Stimulated activated effector memory CD8-positive, alpha-beta T cell treated with anti-CD3 and anti-CD28 coated beads, Interleukin-12 subunit alpha, Interleukin-12 subunit beta, amount 100 ng/mL, for 72 hours (primary cell): Measurements from ENCODE around the gene CNTNAP2.
"Not testable (repeated sequence)": the region's sequence is repeated elsewhere in the genome, so short reads cannot be mapped to it uniquely, and the experiment has no call there.

Source experiments
- ATAC-seq: fragments of 150-1000 bp; cut with Tn5 transposase; 2 replicates; pipeline ENCODE4 v1.10.0; 2021
- DNase-seq, 2 donors: peaks; one replicate each; pipeline ENCODE4 v3.0.0; 2021 to 2022; ENCODE audit warnings: low spot score in 2 of 2
- H3K27ac Mint-ChIP-seq: one replicate; pipeline ENCODE4 v1.8.0; 2022; ENCODE audit warnings: mild to moderate bottlenecking, mixed read lengths
- H3K36me3 Mint-ChIP-seq: one replicate; pipeline ENCODE4 v1.8.0; 2022; ENCODE audit warnings: mild to moderate bottlenecking, mixed read lengths
- H3K4me1 Mint-ChIP-seq: one replicate; pipeline ENCODE4 v1.8.0; 2022; ENCODE audit warnings: mixed read lengths
- H3K4me3 Mint-ChIP-seq: one replicate; pipeline ENCODE4 v1.8.0; 2022; ENCODE audit warnings: mild to moderate bottlenecking, mixed read lengths
- H3K9me3 Mint-ChIP-seq: one replicate; pipeline ENCODE4 v1.8.0; 2022; ENCODE audit warnings: mixed read lengths

Gene CNTNAP2

GRCh38 chr7:146878901-146879300, 762.3 kb downstream of the CNTNAP2 start:
- DNase-seq (no peak), ATAC-seq (no peak)
- H3K4me1 Mint-ChIP-seq = no peaks in the 10 kb centered on the region
- H3K27ac Mint-ChIP-seq = no peak overlapping the region
- no peaks in the 10 kb centered on the region for H3K36me3 Mint-ChIP-seq
- H3K9me3 Mint-ChIP-seq = peaks cover 12% of the 10 kb centered on the region
- H3K4me3 Mint-ChIP-seq = no peak overlapping the region

DNA sequence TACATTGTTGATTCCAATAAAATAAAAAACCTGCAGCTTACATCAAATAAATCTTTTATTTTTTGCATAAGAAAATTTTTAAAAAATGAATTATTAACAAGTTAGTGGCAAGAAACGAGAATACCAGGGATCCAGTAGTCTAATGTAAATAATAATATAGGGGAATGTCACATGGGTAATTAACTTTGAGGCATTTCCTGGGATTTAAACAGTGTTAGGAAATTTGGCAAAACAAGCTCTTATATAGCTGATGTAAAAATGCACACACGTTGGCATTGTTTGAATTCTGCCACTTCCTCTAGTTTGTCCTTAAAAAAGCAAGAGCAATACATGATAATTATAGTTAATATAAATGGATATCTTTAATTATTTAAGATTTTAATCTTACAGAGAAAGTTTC, 768.6 kb downstream of the CNTNAP2 start:
- H3K27ac Mint-ChIP-seq = no peak overlapping the region
- peaks cover 16% of the 10 kb centered on the region for H3K9me3 Mint-ChIP-seq
- no peaks in the 10 kb centered on the region for H3K4me1 Mint-ChIP-seq
- no peak for ATAC-seq
- no peaks in the 10 kb centered on the region for H3K36me3 Mint-ChIP-seq
- no peak overlapping the region for H3K4me3 Mint-ChIP-seq
- DNase-seq = no peak

- ATAC-seq (no peak), DNase-seq (no peak)
- H3K36me3 Mint-ChIP-seq = no peaks in the 10 kb centered on the region
- no peak overlapping the region for H3K4me3 Mint-ChIP-seq
- H3K4me1 Mint-ChIP-seq = no peaks in the 10 kb centered on the region
- peaks cover 18% of the 10 kb centered on the region for H3K9me3 Mint-ChIP-seq
- no peak overlapping the region for H3K27ac Mint-ChIP-seq
Measured at GRCh38 chr7:146889806-146890555, 773.4 kb downstream of the CNTNAP2 start.

- no peak for DNase-seq
- H3K9me3 Mint-ChIP-seq = peaks cover 21% of the 10 kb centered on the region
- no peaks in the 10 kb centered on the region for H3K4me1 Mint-ChIP-seq
- H3K4me3 Mint-ChIP-seq = no peak overlapping the region
- H3K27ac Mint-ChIP-seq = no peak overlapping the region
- H3K36me3 Mint-ChIP-seq = no peaks in the 10 kb centered on the region
- ATAC-seq = no peak
Measured at GRCh38 chr7:146892151-146892550, 775.5 kb downstream of the CNTNAP2 start.

DNA sequence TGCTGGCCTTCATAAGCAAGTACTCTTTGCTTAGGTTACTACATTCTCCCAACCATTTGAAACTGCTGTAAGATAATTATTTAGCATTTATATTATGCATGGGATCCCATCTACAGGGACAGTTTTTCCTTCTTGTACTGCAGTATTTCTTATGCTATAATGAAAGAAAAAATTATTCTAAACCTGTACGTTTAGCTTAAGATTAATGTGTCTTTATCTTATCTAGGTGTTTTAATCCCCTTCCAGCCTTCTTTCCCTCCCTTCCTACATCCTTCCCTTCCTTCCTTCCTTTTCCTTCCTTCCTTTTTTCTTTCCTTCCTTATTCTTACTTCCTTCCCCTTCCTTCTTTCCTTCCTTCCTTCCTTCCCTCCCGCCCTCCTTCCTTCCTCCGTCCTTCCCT, 778.3 kb downstream of the CNTNAP2 start:
- Mint-ChIP-seq H3K4me3 (no peak overlapping the region), H3K9me3 (peaks cover 12% of the 10 kb centered on the region), H3K36me3 (no peaks in the 10 kb centered on the region), H3K27ac (no peak overlapping the region), H3K4me1 (no peaks in the 10 kb centered on the region)
- no peak for DNase-seq
- no peak for ATAC-seq

- Mint-ChIP-seq H3K4me3 (no peak overlapping the region), H3K9me3 (peaks cover 10% of the 10 kb centered on the region), H3K4me1 (no peaks in the 10 kb centered on the region), H3K27ac (no peak overlapping the region), H3K36me3 (no peaks in the 10 kb centered on the region)
- no peak for ATAC-seq
- DNase-seq = no peak
Measured at GRCh38 chr7:146902266-146902665, 785.7 kb downstream of the CNTNAP2 start.

GRCh38 chr7:146902728-146903127, 786.1 kb downstream of the CNTNAP2 start:
- no peak overlapping the region for H3K27ac Mint-ChIP-seq
- no peaks in the 10 kb centered on the region for H3K4me1 Mint-ChIP-seq
- no peak overlapping the region for H3K4me3 Mint-ChIP-seq
- no peaks in the 10 kb centered on the region for H3K36me3 Mint-ChIP-seq
- ATAC-seq (no peak), DNase-seq (no peak)
- peaks cover 10% of the 10 kb centered on the region for H3K9me3 Mint-ChIP-seq

- not testable (repeated sequence) for H3K9me3 Mint-ChIP-seq, H3K4me3 Mint-ChIP-seq, H3K36me3 Mint-ChIP-seq, ATAC-seq, H3K27ac Mint-ChIP-seq, DNase-seq, H3K4me1 Mint-ChIP-seq
Measured at GRCh38 chr7:146905746-146906145, 789.1 kb downstream of the CNTNAP2 start.

GRCh38 chr7:146922782-146923181, 806.2 kb downstream of the CNTNAP2 start:
- H3K4me1 Mint-ChIP-seq = no peaks in the 10 kb centered on the region
- no peak overlapping the region for H3K27ac Mint-ChIP-seq
- H3K4me3 Mint-ChIP-seq = no peak overlapping the region
- no peaks in the 10 kb centered on the region for H3K36me3 Mint-ChIP-seq
- ATAC-seq (no peak), DNase-seq (no peak)
- peaks cover 14% of the 10 kb centered on the region for H3K9me3 Mint-ChIP-seq

DNA sequence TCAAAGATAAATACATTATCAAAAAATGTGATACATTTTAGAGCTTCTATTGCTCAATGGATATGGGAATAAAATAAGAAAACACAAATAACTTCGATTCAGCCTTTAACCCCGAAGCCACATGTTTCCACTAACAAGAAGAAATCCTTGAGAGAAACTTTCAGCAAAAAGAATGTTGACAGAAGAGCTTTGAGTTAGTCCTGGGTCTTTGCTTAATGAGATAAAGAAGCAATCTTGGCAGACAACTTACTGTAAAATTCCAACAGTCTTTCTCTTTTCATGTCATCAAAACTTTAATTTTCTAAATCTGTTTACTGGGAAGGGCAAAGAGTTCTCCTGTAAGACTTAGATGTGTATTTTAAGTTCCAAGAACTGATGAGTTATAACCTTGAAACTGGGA, 810.2 kb downstream of the CNTNAP2 start:
- H3K4me3 Mint-ChIP-seq = no peak overlapping the region
- no peak overlapping the region for H3K27ac Mint-ChIP-seq
- H3K4me1 Mint-ChIP-seq = no peaks in the 10 kb centered on the region
- H3K36me3 Mint-ChIP-seq = no peaks in the 10 kb centered on the region
- no peak for DNase-seq
- H3K9me3 Mint-ChIP-seq = peaks cover 5% of the 10 kb centered on the region
- ATAC-seq = no peak

- Mint-ChIP-seq H3K4me1 (no peaks in the 10 kb centered on the region), H3K27ac (no peak overlapping the region), H3K9me3 (peaks cover 15% of the 10 kb centered on the region), H3K36me3 (no peaks in the 10 kb centered on the region), H3K4me3 (no peak overlapping the region)
- DNase-seq = no peak
- no peak for ATAC-seq
Measured at GRCh38 chr7:146937836-146938235, 821.2 kb downstream of the CNTNAP2 start.

DNA sequence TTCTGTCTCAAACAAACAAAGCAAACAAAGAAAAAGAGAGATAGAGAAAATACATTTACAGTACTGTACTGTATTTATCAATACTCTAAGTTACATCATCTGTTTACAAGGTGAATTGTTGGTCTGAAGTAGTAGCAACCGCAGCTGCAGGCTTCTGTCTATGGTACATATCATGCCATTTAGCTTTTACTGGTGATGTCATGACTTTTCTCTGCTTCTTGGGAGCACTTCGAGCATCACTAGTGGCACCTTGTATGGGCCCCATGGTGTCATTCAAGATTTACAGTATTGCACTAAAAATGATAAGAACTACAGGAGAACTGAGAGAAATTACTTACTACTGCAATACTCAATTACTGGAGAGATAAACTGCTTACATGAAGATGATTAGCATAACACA, 826.9 kb downstream of the CNTNAP2 start:
- no peaks in the 10 kb centered on the region for H3K4me1 Mint-ChIP-seq
- peaks cover 16% of the 10 kb centered on the region for H3K9me3 Mint-ChIP-seq

GRCh38 chr7:146948703-146949102, 832.1 kb downstream of the CNTNAP2 start:
- no peaks in the 10 kb centered on the region for H3K4me1 Mint-ChIP-seq
- no peak overlapping the region for H3K4me3 Mint-ChIP-seq
- peaks cover 8% of the 10 kb centered on the region for H3K9me3 Mint-ChIP-seq
- no peak for ATAC-seq
- no peaks in the 10 kb centered on the region for H3K36me3 Mint-ChIP-seq
- H3K27ac Mint-ChIP-seq = no peak overlapping the region
- no peak for DNase-seq

More for the DNA sequence above, 826.9 kb downstream of the CNTNAP2 start:
- H3K36me3 Mint-ChIP-seq = no peaks in the 10 kb centered on the region
- no peak overlapping the region for H3K27ac Mint-ChIP-seq
- H3K4me3 Mint-ChIP-seq = no peak overlapping the region
- DNase-seq (no peak), ATAC-seq (no peak)

DNA sequence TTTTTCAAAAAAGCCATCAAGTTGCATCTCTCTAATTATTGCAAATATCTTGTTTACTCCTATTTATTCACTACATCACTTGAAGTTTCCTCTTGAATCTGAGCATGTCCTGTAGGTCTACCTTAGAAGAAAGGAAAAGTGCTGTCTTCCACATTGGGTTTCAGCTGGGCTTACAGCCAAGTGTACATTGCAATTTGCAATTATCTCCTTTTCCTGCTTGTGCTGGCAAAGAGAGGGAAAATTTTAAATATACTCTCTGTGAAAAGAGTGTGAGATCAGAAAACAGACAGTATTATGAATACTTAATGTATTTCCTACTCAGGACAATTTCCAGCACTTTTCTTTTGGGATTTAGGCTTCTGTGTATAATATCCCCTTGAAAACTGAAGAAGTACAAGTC, 839.7 kb downstream of the CNTNAP2 start:
- Mint-ChIP-seq H3K4me3 (no peak overlapping the region), H3K9me3 (peaks cover 16% of the 10 kb centered on the region), H3K27ac (no peak overlapping the region), H3K4me1 (no peaks in the 10 kb centered on the region), H3K36me3 (no peaks in the 10 kb centered on the region)
- DNase-seq (no peak), ATAC-seq (no peak)

DNA sequence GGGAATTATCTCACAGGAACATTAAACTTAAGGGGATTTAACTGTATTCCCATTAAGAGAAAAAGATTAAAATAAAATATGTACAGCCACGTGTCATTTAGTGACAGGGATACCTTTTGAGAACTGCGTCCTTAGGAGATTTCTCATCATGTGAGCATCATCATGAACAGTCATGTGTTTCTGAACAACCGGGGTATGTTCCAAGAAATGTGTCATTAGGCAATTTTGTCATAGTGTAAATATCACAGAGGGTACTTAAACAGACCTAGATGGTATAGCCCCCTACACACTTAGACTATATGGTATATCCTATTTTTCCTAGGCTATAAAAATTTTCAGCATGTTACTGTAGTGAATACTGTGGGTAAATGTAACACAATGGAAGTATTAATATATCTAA, 840.3 kb downstream of the CNTNAP2 start:
- DNase-seq (no peak), ATAC-seq (no peak)
- Mint-ChIP-seq H3K36me3 (no peaks in the 10 kb centered on the region), H3K4me3 (no peak overlapping the region), H3K27ac (no peak overlapping the region), H3K9me3 (peaks cover 13% of the 10 kb centered on the region), H3K4me1 (no peaks in the 10 kb centered on the region)

DNA sequence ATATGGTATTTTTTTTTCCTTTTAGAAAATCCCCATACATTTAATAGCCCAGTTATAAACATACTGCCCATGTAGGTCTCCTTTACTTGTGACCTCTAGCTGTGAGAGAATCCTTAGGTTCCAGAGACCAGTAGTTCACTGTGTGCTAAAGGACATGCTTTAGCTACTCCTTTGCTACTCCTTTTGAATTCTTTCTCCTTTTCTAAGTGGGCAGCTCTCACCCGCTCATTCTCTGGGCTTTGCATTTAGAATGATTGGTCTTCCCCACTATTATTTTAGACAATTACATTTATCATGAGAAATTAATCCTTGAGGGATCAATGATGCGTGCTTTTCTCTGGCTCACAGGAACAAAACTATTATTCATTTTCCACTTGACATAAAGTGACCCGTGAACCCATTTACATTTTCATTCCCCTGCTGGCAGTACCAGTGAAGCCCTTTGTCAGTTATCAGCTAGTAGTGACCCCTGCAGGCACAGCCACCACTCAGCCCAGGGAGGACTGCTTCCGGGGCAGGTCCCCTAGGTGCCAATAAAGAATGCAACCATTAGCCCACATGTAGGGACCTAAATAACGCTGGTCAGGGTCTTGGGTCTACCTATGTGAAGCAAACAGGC, 844.3 kb downstream of the CNTNAP2 start:
- Mint-ChIP-seq H3K36me3 (no peaks in the 10 kb centered on the region), H3K4me1 (no peaks in the 10 kb centered on the region), H3K4me3 (no peak overlapping the region), H3K27ac (no peak overlapping the region), H3K9me3 (peaks cover 16% of the 10 kb centered on the region)
- ATAC-seq (no peak), DNase-seq (no peak)
